Neural crest cell (in vitro differentiated cells): ENCODE data around the gene NDUFS8. TPM values are rescaled to one million over a fixed set of nuclear protein-coding genes. Genes with fewer than 3 reads are reported as not detected.
A peak's percentile ranks its signal among the peaks of the same experiment; 100 is the strongest.

Source experiments
- DNase-seq: peaks from one replicate; pipeline ENCODE4 v3.0.0; 2021; ENCODE audit warnings: low read depth, mixed read lengths, low spot score
- H3K27ac Mint-ChIP-seq: one replicate; pipeline ENCODE4 v1.8.0; 2021; ENCODE audit warnings: mild to moderate bottlenecking, mixed read lengths; ENCODE audit not compliant: unreplicated experiment
- H3K27me3 Mint-ChIP-seq: 2 replicates; pipeline ENCODE4 v1.8.0; 2021; ENCODE audit warnings: low read depth, mild to moderate bottlenecking, mixed read lengths
- H3K36me3 Mint-ChIP-seq: 2 replicates; pipeline ENCODE4 v1.8.0; 2021; ENCODE audit warnings: low read depth, mild to moderate bottlenecking, mixed read lengths
- H3K4me1 Mint-ChIP-seq: 2 replicates; pipeline ENCODE4 v1.8.0; 2021; ENCODE audit warnings: mixed read lengths
- H3K4me3 Mint-ChIP-seq: one replicate; pipeline ENCODE4 v1.8.0; 2021; ENCODE audit warnings: mild to moderate bottlenecking, mixed read lengths
- H3K9me3 Mint-ChIP-seq: 2 replicates; pipeline ENCODE4 v1.8.0; 2021; ENCODE audit warnings: mixed read lengths
- total RNA-seq: library from RNA; stranded (reverse); gene quantifications from 2 replicates; pipeline ENCODE4 v1.2.1, GENCODE V29; 2021
- TF ChIP-seq, protein P1 (sequence below): fragments of 200-600 bp; sonication (generic); conservative IDR thresholded peaks from 2 replicates; pipeline ENCODE4 v1.5.0; 2021; ENCODE audit warnings: antibody characterized with exemption, mild to moderate bottlenecking

Gene NDUFS8
- total RNA-seq, 1 donor from 2014 or later: 150 TPM

DNA sequence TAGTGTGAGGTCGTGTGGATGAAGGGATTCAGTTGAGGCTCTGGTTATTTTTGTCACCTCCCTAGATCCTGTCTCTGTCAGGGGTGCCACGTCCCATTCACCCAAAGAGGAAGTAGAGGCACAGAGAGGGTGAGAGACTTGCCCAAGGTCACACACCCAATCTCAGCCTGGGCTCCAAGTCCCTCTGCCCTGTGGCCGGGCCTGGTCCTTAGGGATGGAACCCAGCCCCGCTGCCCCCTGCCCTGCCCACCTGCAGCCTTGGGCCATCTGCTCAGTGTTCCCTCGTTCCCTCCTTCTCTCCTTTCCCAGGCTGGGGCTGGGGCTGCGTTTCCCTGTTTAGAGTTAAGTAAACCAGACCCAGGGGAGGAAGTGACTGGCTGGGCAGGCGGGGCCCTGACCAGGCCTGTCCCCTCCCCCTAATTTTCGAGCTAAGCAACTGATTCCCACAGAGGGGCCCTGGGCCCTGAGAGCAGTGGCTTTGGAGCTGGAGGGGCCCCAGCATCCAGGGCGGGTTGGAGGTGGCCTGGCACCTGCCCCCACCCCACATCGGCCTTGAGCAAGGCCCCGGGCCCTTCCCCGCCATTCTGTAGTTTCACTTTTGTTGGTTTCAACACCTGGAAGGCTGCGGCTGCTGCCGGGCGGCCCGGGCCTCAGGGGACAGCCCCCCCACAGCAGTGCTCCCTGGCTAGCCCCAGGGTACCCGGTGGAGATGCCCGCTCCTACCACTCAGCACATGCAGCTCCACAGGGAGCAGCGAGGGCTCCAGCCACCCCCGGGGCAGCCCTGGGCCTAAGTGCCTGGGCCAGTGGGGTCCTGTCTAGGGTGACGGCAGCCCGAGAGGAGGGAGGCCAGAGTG, 9.8 kb downstream of the NDUFS8 start:
- TF ChIP-seq, protein P1, sequence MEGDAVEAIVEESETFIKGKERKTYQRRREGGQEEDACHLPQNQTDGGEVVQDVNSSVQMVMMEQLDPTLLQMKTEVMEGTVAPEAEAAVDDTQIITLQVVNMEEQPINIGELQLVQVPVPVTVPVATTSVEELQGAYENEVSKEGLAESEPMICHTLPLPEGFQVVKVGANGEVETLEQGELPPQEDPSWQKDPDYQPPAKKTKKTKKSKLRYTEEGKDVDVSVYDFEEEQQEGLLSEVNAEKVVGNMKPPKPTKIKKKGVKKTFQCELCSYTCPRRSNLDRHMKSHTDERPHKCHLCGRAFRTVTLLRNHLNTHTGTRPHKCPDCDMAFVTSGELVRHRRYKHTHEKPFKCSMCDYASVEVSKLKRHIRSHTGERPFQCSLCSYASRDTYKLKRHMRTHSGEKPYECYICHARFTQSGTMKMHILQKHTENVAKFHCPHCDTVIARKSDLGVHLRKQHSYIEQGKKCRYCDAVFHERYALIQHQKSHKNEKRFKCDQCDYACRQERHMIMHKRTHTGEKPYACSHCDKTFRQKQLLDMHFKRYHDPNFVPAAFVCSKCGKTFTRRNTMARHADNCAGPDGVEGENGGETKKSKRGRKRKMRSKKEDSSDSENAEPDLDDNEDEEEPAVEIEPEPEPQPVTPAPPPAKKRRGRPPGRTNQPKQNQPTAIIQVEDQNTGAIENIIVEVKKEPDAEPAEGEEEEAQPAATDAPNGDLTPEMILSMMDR: no peak
- H3K27ac Mint-ChIP-seq: peak overlapping the region; percentile 50
- peaks cover 6% of the 10 kb centered on the region for H3K4me1 Mint-ChIP-seq
- H3K9me3 Mint-ChIP-seq: no peaks in the 10 kb centered on the region
- no peaks in the 10 kb centered on the region for H3K36me3 Mint-ChIP-seq
- no peak overlapping the region for H3K4me3 Mint-ChIP-seq
- H3K27me3 Mint-ChIP-seq: no peaks in the 10 kb centered on the region
- DNase-seq: no peak

DNA sequence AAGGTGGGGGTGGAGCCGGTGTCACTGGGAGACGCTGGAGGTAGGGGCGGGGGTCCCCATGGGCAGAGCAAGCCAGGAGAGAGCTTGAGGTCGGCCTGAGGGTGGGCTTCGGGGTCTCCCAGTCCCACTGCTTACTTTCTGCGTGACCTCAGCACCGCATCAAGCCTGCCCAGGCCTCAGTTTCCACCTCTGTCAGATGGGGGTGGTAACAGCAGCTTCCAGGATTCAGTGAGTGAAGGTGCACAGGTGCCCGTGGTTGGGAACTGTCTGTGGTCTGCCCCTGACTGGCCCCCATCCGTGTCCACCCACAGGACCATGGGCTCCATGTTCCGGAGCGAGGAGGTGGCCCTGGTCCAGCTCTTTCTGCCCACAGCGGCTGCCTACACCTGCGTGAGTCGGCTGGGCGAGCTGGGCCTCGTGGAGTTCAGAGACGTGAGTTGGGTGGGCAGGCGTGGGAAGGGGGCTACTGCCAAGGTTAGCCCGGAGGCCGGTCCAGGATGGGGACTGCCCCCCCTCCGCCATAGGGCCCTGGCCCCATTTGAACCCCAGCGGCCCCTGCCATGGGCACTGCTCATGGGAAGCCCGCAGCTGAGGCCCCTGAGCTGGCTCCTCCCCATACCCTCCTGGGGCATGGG, 10.6 kb downstream of the NDUFS8 start:
- TF ChIP-seq, protein P1: no peak
- DNase-seq: no peak
- Mint-ChIP-seq H3K27me3 (no peaks in the 10 kb centered on the region), H3K4me1 (peaks cover 6% of the 10 kb centered on the region), H3K36me3 (no peaks in the 10 kb centered on the region), H3K4me3 (no peak overlapping the region), H3K9me3 (no peaks in the 10 kb centered on the region), H3K27ac (no peak overlapping the region)

DNA sequence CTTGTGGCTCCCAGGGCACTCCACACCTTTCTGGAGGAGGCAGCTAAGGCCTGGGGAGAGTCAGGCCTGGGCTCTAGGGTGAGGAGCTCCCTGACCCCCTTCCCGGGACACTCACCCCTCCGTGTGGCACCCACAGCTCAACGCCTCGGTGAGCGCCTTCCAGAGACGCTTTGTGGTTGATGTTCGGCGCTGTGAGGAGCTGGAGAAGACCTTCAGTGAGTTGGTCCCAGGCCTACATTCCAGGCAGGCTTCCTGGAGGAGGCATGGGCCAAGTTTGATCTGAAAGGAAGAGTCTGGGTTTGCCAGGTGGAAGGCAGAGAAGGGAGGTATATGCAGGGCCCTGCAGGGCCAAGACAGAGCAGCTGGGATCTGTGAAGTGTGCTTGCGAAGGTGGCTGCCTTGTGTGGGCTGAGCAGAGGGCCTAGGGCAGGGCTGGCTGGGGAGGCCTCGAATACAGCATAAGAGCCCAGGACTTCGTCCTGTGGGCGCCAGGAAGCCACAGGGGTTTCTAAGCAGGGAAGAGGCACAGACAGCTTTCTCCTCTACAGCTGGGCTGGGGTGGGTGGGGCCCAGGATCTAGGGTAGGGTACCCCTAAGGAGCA, 11.2 kb downstream of the NDUFS8 start:
- no peaks in the 10 kb centered on the region for H3K27me3 Mint-ChIP-seq
- no peak for DNase-seq
- no peak overlapping the region for H3K27ac Mint-ChIP-seq
- TF ChIP-seq, protein P1: no peak
- no peaks in the 10 kb centered on the region for H3K9me3 Mint-ChIP-seq
- H3K4me1 Mint-ChIP-seq: peaks cover 6% of the 10 kb centered on the region
- no peaks in the 10 kb centered on the region for H3K36me3 Mint-ChIP-seq
- H3K4me3 Mint-ChIP-seq: no peak overlapping the region

DNA sequence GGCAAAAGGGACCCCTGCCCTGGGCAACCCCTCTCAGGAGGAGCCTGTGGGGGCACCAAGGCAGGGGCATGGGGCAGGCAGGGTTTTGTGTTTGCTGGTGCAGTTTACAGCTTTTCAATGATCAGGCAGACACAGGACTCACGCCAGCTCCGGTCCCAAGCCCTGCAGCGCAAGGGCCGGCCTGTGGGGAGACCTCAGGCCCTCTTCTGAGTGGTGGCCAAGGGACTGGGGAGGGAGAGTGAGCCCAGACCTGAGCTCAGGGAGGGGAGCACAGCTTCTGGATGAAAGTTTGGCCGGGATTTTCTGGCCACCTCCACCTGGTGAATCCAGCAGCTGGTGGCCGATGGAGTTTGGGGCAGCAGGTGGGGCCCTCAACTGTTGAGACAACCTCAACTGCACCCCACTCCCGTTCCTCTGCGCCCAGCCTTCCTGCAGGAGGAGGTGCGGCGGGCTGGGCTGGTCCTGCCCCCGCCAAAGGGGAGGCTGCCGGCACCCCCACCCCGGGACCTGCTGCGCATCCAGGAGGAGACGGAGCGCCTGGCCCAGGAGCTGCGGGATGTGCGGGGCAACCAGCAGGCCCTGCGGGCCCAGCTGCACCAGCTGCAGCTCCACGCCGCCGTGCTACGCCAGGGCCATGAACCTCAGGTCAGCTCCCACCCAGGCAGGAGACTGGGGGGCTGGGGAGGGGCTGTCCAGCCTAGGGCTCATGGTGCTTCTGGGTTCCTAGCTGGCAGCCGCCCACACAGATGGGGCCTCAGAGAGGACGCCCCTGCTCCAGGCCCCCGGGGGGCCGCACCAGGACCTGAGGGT, 11.9 kb downstream of the NDUFS8 start:
- Mint-ChIP-seq H3K4me1 (peaks cover 6% of the 10 kb centered on the region), H3K36me3 (no peaks in the 10 kb centered on the region), H3K9me3 (no peaks in the 10 kb centered on the region), H3K27me3 (no peaks in the 10 kb centered on the region), H3K27ac (no peak overlapping the region), H3K4me3 (no peak overlapping the region)
- DNase-seq: no peak
- TF ChIP-seq, protein P1: no peak

DNA sequence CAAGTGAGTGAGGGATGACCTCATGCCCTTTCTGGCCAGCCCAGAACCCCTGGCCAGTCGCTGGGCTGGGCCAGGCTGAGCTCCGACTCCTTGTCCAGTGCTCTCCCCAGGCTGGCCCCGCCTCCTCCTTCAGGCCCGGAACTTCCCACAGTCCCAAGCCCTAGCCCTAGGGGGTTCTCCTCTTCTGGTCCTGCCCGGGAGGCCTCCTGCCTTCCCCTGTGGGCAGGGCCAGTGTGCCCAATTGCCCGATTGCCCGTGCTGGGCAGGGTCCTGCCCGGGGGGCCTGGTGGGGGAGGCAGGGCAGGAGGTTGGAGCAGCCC, 12.5 kb downstream of the NDUFS8 start:
- TF ChIP-seq, protein P1: no peak
- H3K27ac Mint-ChIP-seq: no peak overlapping the region
- DNase-seq: no peak
- H3K9me3 Mint-ChIP-seq: no peaks in the 10 kb centered on the region
- peaks cover 6% of the 10 kb centered on the region for H3K4me1 Mint-ChIP-seq
- no peaks in the 10 kb centered on the region for H3K36me3 Mint-ChIP-seq
- no peak overlapping the region for H3K4me3 Mint-ChIP-seq
- no peaks in the 10 kb centered on the region for H3K27me3 Mint-ChIP-seq
